Measurements from ENCODE around the gene AMN.
"Not testable (repeated sequence)": the region's sequence is repeated elsewhere in the genome, so short reads cannot be mapped to it uniquely, and the experiment has no call there.

The AMN gene

GRCh38 chr14:102922490-102923200 is at the start of gene AMN:
AMN (plus strand) TSS chr14:102922663; CDS start chr14:102922689, 26 bp downstream.
- DNase-seq (ENCODE audit: low read depth, low spot score) = peak; percentile 37

DNA sequence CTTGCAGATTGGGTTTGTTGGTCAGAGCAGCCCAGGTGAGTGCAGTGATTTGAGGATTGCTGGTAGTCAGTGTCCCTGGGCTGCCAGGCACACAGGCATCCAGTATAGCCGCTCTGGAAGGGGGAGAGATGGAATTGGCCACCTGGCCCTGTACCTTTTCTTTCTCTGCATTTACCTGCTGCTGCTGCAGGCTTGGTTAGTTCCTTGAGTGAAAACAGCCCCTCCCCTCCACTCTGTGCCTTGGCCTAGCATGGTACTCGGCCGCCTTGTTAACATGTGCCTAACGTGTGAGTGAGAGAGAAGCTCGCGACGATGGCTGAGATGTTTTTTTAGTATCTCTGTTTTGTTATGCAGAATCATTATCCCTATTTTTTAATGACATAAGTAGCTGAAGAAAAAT is 49.3 kb upstream of the AMN start:
- no peak for DNase-seq (ENCODE audit: low read depth, low spot score)

DNA sequence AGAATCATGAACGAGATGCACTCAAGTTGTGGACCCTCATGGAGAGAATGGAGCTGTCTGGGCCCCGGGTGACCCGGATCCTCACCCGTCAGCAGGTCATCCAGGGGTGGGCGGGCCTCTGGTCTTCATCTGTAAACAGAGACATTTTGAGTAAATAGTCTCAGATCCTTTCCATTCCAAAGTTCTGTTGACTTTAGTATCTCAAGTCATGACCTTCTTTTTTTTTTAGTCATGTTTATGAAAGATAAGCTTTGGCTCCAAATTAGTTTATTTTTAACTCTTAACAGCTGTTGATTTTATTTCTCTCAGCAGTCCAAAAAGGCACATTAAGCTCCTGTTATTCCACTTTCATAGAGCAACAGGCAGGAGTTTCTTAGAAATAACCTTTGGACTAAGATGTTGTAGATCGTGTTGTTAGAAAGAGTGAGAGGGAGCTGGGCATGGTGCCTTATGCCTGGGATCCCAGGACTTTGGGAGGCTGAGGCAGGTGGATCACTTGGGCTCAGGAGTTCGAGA is 48.9 kb upstream of the AMN start:
- no peak for DNase-seq (ENCODE audit: low read depth, low spot score)

DNA sequence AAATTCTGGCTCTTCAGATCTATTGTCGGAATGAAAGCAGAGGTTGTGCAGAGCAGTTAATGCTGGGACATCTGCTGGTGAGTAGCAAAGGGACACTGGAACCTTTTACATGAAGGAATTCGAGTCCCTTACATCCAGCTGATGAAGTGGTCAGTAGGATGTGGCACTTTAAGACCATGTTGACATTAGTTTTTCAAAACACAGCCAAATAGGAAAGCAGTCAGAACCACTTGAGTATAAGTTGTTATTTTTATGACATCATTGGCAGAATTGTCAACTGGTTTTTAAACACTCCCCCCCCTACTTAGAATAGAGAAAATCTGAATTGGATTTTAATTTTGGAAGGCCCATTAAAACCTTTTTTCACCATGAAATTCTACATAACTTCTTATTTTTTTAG is 46.8 kb upstream of the AMN start:
- DNase-seq (ENCODE audit: low read depth, low spot score) = no peak

DNA sequence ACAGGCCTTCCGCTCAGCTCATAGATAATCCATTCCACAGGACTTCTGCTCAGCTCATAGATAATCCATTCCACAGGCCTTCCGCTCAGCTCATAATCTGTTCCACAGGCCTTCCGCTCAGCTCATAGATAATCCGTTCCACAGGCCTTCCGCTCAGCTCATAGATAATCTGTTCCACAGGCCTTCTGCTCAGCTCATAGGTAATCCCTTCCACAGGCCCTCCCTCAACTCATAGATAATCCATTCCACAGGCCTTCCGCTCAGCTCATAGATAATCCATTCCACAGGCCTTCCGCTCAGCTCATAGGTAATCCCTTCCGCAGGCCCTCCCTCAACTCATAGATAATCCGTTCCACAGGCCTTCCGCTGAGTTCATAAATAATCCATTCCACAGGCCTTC is 45.0 kb upstream of the AMN start:
- DNase-seq (ENCODE audit: low read depth, low spot score) = not testable (repeated sequence)

DNA sequence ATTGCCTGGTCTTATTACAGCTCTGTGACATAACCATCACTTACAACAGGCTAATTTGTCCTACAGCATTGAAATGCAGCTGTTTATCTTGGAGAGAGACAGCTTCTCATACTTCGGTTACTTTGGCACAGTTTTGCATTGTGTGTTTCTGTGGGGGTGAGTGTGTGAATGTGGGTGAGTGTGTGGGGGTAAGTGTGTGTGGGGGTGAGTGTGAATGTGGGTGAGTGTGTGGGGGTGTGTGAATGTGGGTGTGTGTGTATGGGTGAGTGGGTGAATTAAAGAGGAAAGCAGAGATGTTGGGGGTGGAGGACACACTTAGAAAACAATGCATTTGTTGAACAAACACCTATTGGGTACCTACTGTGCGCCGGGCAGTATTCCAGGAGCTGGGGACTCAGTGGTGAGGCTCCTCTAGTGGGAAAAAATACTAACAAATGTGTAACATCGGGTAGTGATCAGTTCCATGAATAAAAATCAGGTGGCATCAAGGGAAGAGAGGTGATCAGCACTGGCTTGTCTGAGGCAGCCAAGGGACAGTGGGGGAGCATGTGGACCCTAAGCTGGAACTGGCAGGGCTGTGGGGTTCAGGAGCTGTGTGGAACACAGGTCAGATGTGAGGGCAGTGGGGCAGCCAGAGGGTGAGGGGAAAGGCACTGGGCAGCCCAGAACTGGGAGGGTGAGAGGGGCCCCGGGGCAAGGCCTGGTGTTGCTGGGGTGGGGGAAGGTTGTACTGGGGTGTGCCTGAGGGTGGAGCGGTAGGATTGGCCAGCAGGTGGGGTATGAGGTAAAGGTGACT is 44.1 kb upstream of the AMN start:
- peak; percentile 25 for DNase-seq (ENCODE audit: low read depth, low spot score)

DNA sequence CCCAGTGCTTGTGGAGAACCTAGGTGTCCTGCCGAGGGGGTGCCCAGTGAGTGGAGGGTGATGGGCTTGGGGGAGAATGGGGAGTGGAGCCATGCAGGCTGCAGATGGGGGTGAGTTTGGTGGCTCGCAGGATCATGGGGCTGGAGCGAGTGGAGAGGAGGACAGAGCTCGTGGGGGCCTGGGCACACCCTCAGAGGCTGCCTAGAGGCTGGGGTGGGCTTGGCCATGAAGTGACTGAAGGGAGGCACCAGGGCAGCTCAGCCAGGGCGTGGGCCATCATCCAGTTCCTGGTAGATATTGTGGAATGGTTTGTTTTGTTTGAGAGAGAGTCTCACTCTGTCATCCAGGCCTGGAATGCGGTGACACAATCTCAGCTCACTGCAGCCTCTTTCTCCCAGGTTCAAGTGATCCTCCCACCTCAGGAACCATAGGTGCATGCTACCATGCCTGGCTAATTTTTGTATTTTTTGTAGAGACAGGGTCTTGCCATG is 43.4 kb upstream of the AMN start:
- DNase-seq (ENCODE audit: low read depth, low spot score) = no peak

DNA sequence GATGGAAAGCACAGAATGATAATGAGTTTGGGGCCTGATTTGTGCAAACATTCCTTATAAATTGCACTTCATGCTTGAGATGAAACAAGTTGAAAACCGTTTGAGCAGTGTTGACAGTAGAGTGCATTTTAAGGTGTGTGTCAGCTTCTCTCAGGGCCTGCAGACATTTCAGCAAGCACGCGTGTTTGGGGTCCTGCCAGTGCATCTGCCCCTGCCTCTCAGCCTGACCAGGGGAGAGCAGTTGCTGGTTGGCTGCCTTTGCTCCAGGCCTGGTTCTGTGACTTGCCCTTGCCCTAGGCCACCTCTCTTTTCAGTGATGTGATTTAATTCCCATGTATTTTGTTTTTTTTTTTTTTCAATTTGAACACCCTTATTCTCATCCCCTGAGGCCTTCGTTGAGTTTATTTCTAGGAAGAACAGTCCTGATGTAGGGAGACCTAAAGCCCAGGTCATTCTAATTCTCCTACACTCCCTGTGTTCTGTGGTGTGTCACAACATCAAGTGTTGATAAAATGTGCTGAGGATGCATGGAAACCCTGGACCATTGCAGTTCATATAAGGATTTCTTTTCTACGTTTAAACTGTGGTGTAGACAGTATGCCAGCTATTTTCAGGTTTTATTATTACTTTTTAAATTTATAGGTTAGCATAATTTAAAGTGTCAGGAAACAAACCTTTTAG is 40.1 kb upstream of the AMN start:
- no peak for DNase-seq (ENCODE audit: low read depth, low spot score)

GRCh38 chr14:102883089-102883541 is 39.3 kb upstream of the AMN start:
- DNase-seq (ENCODE audit: low read depth, low spot score) = no peak

GRCh38 chr14:102883554-102883953 is 38.9 kb upstream of the AMN start:
- DNase-seq (ENCODE audit: low read depth, low spot score) = no peak

DNA sequence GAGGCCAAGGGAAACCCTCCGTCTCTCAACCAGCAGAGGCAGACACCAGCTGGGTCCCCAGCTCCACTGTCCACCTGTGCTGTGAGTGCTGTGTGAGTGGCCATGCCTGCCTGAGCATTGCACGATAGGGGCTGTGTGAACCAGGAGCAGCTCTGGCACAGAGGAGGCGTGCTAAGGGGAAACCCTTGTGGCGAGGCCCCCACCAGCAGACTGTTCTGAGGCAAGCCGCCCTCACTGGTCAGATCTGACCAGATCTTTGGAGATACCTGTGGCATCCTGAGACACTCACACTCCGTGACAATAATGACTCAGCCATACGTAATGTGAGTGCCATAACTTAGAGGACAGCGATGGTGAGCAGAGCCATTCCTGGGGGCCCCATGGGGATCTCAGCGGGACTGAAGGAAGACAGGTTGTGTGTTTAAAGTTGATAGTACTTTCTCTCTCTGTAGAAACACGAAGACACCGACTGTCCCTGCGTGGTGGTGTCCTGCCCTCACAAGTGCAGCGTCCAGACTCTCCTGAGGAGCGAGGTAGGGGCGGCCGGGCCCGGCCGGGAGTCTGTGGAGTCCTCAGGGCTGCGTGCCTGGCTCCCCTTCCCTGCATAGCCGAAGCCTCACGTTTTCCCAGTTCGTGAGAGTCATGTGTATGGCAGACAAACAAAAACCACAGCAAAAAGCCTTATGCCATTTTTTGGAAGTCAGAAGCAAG is 36.6 kb upstream of the AMN start:
- DNase-seq (ENCODE audit: low read depth, low spot score) = no peak

DNA sequence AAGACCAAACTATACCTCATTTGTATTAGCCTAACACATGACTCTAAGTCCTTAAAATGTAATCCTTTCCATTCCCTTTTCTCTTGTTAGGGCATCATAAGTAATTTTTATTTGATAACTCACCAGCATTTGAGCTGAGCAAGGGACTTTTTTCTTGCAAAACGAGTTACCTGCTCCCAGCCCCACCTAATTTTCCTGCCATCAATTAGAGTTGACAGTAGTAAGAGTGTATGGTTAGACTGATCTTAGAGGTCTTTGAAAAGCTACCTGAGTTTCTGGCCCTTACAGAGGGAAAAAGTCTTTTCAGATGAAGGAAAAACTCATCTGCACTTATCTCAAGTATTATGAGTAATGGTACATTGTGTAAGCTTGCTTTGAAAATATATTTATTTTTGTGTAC is 33.7 kb upstream of the AMN start:
- no peak for DNase-seq (ENCODE audit: low read depth, low spot score)

DNA sequence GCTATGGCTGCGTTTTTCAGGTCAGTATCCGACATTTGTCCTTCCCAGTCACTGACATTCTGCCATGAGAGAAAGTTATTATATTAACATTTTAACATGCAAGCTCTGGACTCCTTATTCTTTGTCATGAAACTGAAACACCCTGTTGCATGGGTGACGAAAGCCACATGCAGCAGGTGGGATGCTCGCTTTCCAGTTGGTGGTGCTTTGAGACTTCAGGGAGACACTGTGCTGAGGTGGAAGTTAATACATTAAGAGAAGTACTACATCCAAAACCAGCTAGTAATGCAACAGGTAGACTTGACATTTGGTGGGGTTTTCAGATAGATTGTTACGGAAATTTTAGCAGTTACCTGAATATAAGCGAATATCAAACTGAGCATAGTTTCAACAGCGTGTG is 32.8 kb upstream of the AMN start:
- DNase-seq (ENCODE audit: low read depth, low spot score) = no peak

DNA sequence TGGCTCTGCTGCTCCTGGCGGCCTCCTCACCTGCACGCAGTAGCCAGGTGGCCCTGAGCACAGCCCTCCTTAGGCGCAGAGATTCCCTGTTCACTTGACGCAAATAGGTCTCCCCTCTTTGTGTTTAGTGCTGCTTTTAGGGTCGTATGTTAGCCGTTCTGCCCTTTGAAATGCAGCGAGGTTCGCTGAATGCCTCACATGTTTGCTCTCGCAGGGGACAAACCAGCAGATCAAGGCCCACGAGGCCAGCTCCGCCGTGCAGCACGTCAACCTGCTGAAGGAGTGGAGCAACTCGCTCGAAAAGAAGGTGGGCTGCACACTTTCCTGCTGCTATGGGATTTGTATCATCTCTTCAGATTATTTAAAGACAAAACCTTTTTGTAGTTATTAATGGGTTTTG is 31.4 kb upstream of the AMN start:
- no peak for DNase-seq (ENCODE audit: low read depth, low spot score)

DNA sequence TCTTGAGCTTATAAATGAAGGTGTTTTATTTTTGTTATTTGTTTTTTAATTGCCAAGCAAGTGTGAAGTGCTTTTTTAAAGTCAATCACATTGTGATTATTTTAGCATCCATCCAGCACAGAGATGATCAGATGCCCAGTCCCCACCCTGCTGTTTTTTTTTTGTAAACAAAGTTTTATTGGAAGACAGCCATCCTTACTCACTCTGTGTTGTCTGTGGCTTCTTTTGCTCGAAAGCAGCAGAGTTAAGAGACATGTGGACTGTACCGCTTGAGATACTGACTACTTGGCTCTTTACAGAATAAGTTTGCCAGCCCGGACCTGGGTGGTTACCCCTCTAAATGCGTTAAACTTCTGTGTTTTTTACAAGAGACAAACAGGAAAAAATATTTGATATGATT is 30.9 kb upstream of the AMN start:
- peak; percentile 42 for DNase-seq (ENCODE audit: low read depth, low spot score)

- DNase-seq (ENCODE audit: low read depth, low spot score) = no peak
Observed at GRCh38 chr14:102892651-102893050, 29.8 kb upstream of the AMN start.

DNA sequence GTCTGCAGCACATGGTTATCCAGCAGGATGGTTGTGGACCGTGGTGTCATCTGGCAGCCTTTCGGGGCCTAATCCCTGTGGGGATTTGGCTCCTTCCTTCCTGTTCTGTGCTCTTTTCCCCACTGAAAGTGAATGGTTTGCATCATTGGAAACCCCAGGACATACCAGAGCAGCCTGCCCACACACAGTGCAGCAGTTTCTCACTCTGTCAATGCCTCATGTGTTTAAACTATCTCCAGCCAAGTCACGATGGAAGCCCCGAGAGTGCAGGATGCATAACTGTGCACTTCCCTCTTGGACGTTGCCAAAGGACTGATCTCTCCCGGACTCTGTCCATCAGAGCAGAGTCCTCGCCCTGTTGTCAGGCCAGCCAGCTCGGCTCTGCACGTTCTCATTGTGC is 29.0 kb upstream of the AMN start:
- peak; percentile 53 for DNase-seq (ENCODE audit: low read depth, low spot score)

GRCh38 chr14:102896735-102897134 is 25.7 kb upstream of the AMN start:
- DNase-seq (ENCODE audit: low read depth, low spot score) = not testable (repeated sequence)

DNA sequence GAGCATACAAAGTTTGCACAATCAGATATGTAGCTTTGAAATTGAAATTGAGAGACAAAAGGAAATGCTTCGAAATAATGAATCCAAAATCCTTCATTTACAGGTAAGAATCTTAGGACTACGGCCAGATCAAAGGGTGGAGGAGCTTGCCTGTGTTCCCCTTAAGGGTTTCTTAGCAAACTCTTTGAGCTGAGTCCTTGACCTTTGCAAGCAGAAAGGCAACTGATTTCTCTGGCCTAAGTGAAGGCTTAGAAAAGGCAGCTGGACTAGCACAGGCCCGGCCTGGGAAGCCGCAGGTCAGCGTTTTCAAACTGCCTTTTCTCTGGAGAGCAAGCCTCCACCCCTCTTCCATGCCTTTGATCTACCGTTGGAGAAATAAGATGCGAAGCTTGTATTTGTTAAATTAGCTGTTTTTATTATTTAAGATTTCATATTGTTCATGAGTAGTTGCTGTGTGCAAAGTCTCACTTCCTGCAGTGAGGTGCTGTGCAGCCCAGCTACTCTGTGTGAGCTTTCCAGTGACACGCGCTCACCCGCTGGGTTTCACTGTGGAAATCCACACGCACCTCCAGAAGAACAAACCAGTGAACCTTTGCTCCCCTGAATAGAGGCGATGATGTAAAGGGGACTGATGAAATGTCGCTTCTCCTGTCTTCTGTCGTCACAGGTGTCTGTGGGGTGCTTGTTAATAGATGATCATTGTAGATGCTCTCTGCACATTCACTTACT is 25.0 kb upstream of the AMN start:
- no peak for DNase-seq (ENCODE audit: low read depth, low spot score)

GRCh38 chr14:102898298-102898697 is 24.2 kb upstream of the AMN start:
- DNase-seq (ENCODE audit: low read depth, low spot score) = no peak

All from astrocyte of the hippocampus (primary cell).